SK-N-SH (cell line): ENCODE results near the gene OSBP2.

Experiments
- CTCF ChIP-seq: fragments of 200-600 bp; sonication (generic); IDR thresholded peaks from 2 replicates; pipeline ENCODE4 v1.6.1; 2017; ENCODE audit warnings: antibody characterized with exemption, mild to moderate bottlenecking, moderate library complexity
- FOXM1 ChIP-seq: IDR thresholded peaks from 2 replicates; pipeline ENCODE4 v1.4.0; 2012; ENCODE audit warnings: low read depth, mild to moderate bottlenecking
- GATA2 ChIP-seq: sonication (generic); formaldehyde crosslinking; IDR thresholded peaks from 2 replicates; pipeline ENCODE4 v1.5.0; 2020; ENCODE audit warnings: mild to moderate bottlenecking, missing genetic modification reagents
- PBX3 ChIP-seq: IDR thresholded peaks from 2 replicates; pipeline ENCODE4; 2012
- RFX5 ChIP-seq: IDR thresholded peaks from 2 replicates; pipeline ENCODE4 v1.6.1; 2012; ENCODE audit warnings: mild to moderate bottlenecking, improper control_type of control experiment, low read length
- TAF1 ChIP-seq: IDR thresholded peaks from 2 replicates; pipeline ENCODE4 v1.6.1; 2012; ENCODE audit warnings: low read depth, mild to moderate bottlenecking, low read length, moderate library complexity, borderline replicate concordance
- TEAD4 ChIP-seq: IDR thresholded peaks from 2 replicates; pipeline ENCODE4 v1.4.0; 2012; ENCODE audit warnings: mild to moderate bottlenecking, borderline replicate concordance; ENCODE audit not compliant: insufficient read depth
- YY1 ChIP-seq: IDR thresholded peaks from 2 replicates; pipeline ENCODE4 v1.4.0; 2012; ENCODE audit warnings: low read depth, mild to moderate bottlenecking
- TF ChIP-seq, protein P1 (sequence below): fragments of 150-350 bp; IDR thresholded peaks from 2 replicates; pipeline ENCODE4 v1.6.1; 2017; ENCODE audit warnings: antibody characterized with exemption, low read length, low read depth, borderline replicate concordance

DNA sequence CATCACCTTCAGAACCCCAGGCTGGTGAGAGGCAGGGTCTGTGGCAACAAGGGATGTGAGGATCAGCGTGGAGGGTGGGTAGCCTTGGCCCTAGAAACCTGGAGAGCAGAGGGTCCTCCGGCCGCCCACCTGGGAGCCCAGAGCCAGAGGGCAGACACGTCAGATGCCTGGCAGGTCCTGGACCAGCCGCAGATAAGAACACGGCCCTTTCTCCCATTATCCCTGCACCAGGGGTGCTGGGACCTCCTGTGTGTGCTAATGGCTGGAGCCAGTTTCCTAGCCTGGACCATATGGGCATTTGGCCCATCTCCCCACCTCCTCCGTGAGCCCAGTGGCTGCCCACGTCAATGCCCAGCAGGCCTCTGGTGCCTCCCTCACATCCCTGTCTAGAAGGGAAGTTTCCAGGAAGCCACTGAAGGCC, 185.5 kb downstream of the OSBP2 start:
- TF ChIP-seq CTCF, result no peak
- TF ChIP-seq TAF1, result no peak
- TF ChIP-seq RFX5, result no peak
- TF ChIP-seq PBX3, result no peak
- TF ChIP-seq TEAD4, result no peak
- TF ChIP-seq, protein P1, sequence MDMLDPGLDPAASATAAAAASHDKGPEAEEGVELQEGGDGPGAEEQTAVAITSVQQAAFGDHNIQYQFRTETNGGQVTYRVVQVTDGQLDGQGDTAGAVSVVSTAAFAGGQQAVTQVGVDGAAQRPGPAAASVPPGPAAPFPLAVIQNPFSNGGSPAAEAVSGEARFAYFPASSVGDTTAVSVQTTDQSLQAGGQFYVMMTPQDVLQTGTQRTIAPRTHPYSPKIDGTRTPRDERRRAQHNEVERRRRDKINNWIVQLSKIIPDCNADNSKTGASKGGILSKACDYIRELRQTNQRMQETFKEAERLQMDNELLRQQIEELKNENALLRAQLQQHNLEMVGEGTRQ, result no peak
- no peak for TF ChIP-seq YY1
- no peak for TF ChIP-seq GATA2 (CRISPR knock-in tag)
- TF ChIP-seq FOXM1, result no peak
